Measurements from ENCODE around the gene SLC35A4.
A peak's percentile ranks its signal among the peaks of the same experiment; 100 is the strongest.

DNA sequence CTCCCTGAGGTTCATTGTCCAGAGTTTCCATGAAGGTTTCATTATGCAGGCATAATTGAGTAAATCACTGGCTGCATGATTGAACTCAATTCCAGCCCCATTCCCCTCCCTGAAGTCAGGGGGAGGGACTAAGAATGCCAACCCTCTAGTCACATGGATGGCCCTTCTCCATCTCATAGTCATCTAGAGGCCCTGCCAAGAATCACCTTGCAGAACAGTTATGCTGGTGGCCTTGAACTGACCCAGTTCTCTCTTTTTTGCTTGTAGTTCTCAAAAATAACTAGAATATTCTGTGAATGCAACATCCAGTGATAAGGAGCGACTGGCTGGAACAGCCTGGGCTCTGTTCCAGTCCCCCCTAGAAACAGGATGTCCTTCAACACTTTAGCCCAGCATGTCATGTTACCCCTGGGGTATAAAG lies 31.7 kb downstream of the SLC35A4 start:
- TF ChIP-seq CEBPB (IDR thresholded peaks at IDR 0.05) (no peak), YY1 (IDR thresholded peaks at IDR 0.05; ENCODE audit: low read depth) (no peak), REST (IDR thresholded peaks at IDR 0.05; ENCODE audit: low read depth) (no peak), CREB1 (IDR thresholded peaks at IDR 0.05; ENCODE audit: low read depth) (no peak), NFIC (IDR thresholded peaks at IDR 0.05) (0 out of 2 replicates have a peak, but pooled peaks have one; percentile 26), MAX (IDR thresholded peaks at IDR 0.05) (no peak), EP300 (IDR thresholded peaks at IDR 0.05; ENCODE audit: borderline replicate concordance) (no peak), EGR1 (IDR thresholded peaks at IDR 0.05) (no peak)

Measured in Ishikawa (cell line).